Endothelial cell of coronary artery (primary cell): ENCODE data around the gene RBM28. TPM values are rescaled to one million over a fixed set of nuclear protein-coding genes. Genes with fewer than 3 reads are reported as not detected.

ENCODE experiments used
- total RNA-seq: library from RNA; depleted of rRNA; stranded (reverse); fragments of >200 nt; gene quantifications from 2 replicates; pipeline ENCODE4 v1.2.3, GENCODE V29; 2014

The RBM28 gene
- 22.9 and 23.5 TPM in 2 replicates for total RNA-seq

GRCh38 chr7:128343554-128344430 lies at the start of gene RBM28:
RBM28 (minus strand) TSS chr7:128343908; CDS start chr7:128343793, 115 bp downstream.

GRCh38 chr7:128361411-128362379 lies 18.0 kb upstream of the RBM28 start, which contains the start of gene PRRT4:
PRRT4 (minus strand) TSS chr7:128361690.

Other genes with a start within 250 kb of the RBM28 start
- under 0.01 TPM in 1 of 2 replicates, not detected in the other for gene LEP, start 102.6 kb downstream of the RBM28 start, total RNA-seq
- gene PRRT4, start 17.8 kb upstream of the RBM28 start, total RNA-seq: not detected in 2 replicates
- 70.5 and 74.5 TPM in 2 replicates for gene IMPDH1, start 66.1 kb upstream of the RBM28 start, total RNA-seq
- gene HILPDA, start 112.0 kb upstream of the RBM28 start, total RNA-seq: 11.1 and 17.1 TPM in 2 replicates
- 29.5 and 34.4 TPM in 2 replicates for gene METTL2B, start 132.8 kb upstream of the RBM28 start, total RNA-seq